Upper lobe of right lung (tissue), 1 donor: Measurements from ENCODE around the gene RPTOR. TPM values are rescaled to one million over a fixed set of nuclear protein-coding genes. Genes with fewer than 3 reads are reported as not detected.
"Not testable (repeated sequence)": the region's sequence is repeated elsewhere in the genome, so short reads cannot be mapped to it uniquely, and the experiment has no call there.

Experiments used
- ATAC-seq: fragments of 200-7000 bp; cut with Tn5 transposase; one replicate; pipeline ENCODE4 v1.9.1; 2020; ENCODE audit warnings: mild to moderate bottlenecking, moderate library complexity
- DNase-seq: peaks from one replicate; pipeline ENCODE4 v3.0.0-alpha.2; 2020
- H3K27ac ChIP-seq: fragments of 200-600 bp; one replicate; pipeline ENCODE4 v1.8.0; 2022
- H3K27me3 ChIP-seq: fragments of 200-600 bp; one replicate; pipeline ENCODE4 v1.8.0; 2022; ENCODE audit warnings: mild to moderate bottlenecking
- H3K36me3 ChIP-seq: fragments of 200-600 bp; one replicate; pipeline ENCODE4 v1.8.0; 2022
- H3K4me1 ChIP-seq: fragments of 200-600 bp; one replicate; pipeline ENCODE4 v1.8.0; 2022
- H3K4me3 ChIP-seq: fragments of 200-600 bp; one replicate; pipeline ENCODE4 v1.8.0; 2022; ENCODE audit warnings: mild to moderate bottlenecking
- H3K9me3 ChIP-seq: fragments of 200-600 bp; one replicate; pipeline ENCODE4 v1.8.0; 2022
- CTCF ChIP-seq: fragments of 200-600 bp; IDR thresholded peaks from one replicate; pipeline ENCODE4 v1.8.0; 2022; ENCODE audit warnings: antibody characterized with exemption
- intact Hi-C: fragments of 100-400 bp; cut with DNase I; formaldehyde crosslinking; loops from one replicate; pipeline ENCODE4 v1.11.0; 2022
- total RNA-seq: library from RNA; stranded (reverse); fragmentation: NEBNext Ultra II Directional; extraction: Animal tissue kit (Norgen Biotek cat#: 25700); gene quantifications from one replicate; pipeline ENCODE4 v1.2.1, GENCODE V29; 2021
- donor health status: DM: no; HTN: yes; CAD: no; lungs with severe emphysema.

The RPTOR gene
- total RNA-seq, 1 donor from 2014 or later: 35.4 TPM

GRCh38 chr17:80529104-80529903, 15.3 kb upstream of the RPTOR start:
- ATAC-seq (no peak), DNase-seq (no peak)
- Histone ChIP-seq H3K27ac (no peak overlapping the region), H3K9me3 (no peaks in the 10 kb centered on the region), H3K4me3 (no peak overlapping the region), H3K27me3 (peaks cover 3% of the 10 kb centered on the region), H3K4me1 (no peaks in the 10 kb centered on the region), H3K36me3 (no peaks in the 10 kb centered on the region)
- no peak for TF ChIP-seq CTCF
- intact Hi-C loops: no loop called here

- Histone ChIP-seq H3K4me3 (no peak overlapping the region), H3K36me3 (no peaks in the 10 kb centered on the region), H3K27ac (no peak overlapping the region), H3K4me1 (no peaks in the 10 kb centered on the region), H3K27me3 (peaks cover 3% of the 10 kb centered on the region), H3K9me3 (no peaks in the 10 kb centered on the region)
- intact Hi-C loops: no loop called here
- no peak for TF ChIP-seq CTCF
- DNase-seq: no peak
- no peak for ATAC-seq
These were observed 14.7 kb upstream of the RPTOR start for GRCh38 chr17:80529904-80530292.

GRCh38 chr17:80531400-80531799, 13.2 kb upstream of the RPTOR start:
- Histone ChIP-seq H3K4me1 (no peaks in the 10 kb centered on the region), H3K4me3 (no peak overlapping the region), H3K27me3 (peaks cover 1% of the 10 kb centered on the region), H3K36me3 (no peaks in the 10 kb centered on the region), H3K27ac (no peak overlapping the region), H3K9me3 (no peaks in the 10 kb centered on the region)
- intact Hi-C loops: no loop called here
- TF ChIP-seq CTCF: no peak
- no peak for ATAC-seq
- DNase-seq: no peak

- H3K9me3 ChIP-seq, DNase-seq, H3K27ac ChIP-seq, H3K4me3 ChIP-seq, H3K4me1 ChIP-seq, H3K27me3 ChIP-seq, H3K36me3 ChIP-seq, ATAC-seq, intact Hi-C loops: not testable (repeated sequence)
These were observed 7.3 kb upstream of the RPTOR start for GRCh38 chr17:80537386-80537785.

GRCh38 chr17:80538484-80538883, 6.2 kb upstream of the RPTOR start:
- no peak for ATAC-seq
- intact Hi-C loops: no loop called here

More at GRCh38 chr17:80538484-80538883, 6.2 kb upstream of the RPTOR start:
- Histone ChIP-seq H3K36me3 (no peaks in the 10 kb centered on the region), H3K4me1 (no peaks in the 10 kb centered on the region), H3K4me3 (no peak overlapping the region), H3K9me3 (no peaks in the 10 kb centered on the region), H3K27me3 (peaks cover 6% of the 10 kb centered on the region), H3K27ac (no peak overlapping the region)
- TF ChIP-seq CTCF: no peak
- no peak for DNase-seq
